AG04450 (cell line): Measurements from ENCODE around the gene DMD. TPM values are rescaled to one million over a fixed set of nuclear protein-coding genes. Genes with fewer than 3 reads are reported as not detected.

Experiments
- CTCF ChIA-PET: fragments of 300-600, 350-600 bp; formaldehyde crosslinking; extraction: SDS; loops from one replicate; lab custom pipeline; 2022; ENCODE audit warnings: antibody characterized with exemption, inconsistent platforms; lab: Charles Lee
- POLR2A ChIA-PET: fragments of 350-600 bp; formaldehyde crosslinking; extraction: SDS; loops from one replicate; lab custom pipeline; 2021; ENCODE audit warnings: antibody characterized with exemption, inconsistent platforms; lab: Yijun Ruan, JAX
- DNase-seq: peaks from one replicate; pipeline ENCODE4 v3.0.0-alpha.2; 2011; ENCODE audit warnings: low read depth, low spot score
- H3K27ac ChIP-seq: one replicate; pipeline ENCODE4 v1.5.1; 2012; ENCODE audit warnings: low read depth, low read length, control low read depth
- H3K27me3 ChIP-seq: one replicate; pipeline ENCODE4 v1.6.0; 2012; ENCODE audit warnings: low read length; ENCODE audit not compliant: control insufficient read depth, insufficient read depth
- H3K4me3 ChIP-seq: 2 replicates; pipeline ENCODE4 v1.5.1; 2011; ENCODE audit warnings: mild to moderate bottlenecking, low read depth, low read length, control low read depth
- H3K9me3 ChIP-seq: 2 replicates; pipeline ENCODE4 v1.5.1; 2012; ENCODE audit warnings: low read length; ENCODE audit not compliant: control insufficient read depth, insufficient read depth
- CTCF ChIP-seq: IDR thresholded peaks from 2 replicates; pipeline ENCODE4 v1.5.1; 2011; ENCODE audit warnings: low read depth, low read length, control low read depth, inconsistent platforms
- polyA plus RNA-seq: library from polyadenylated mRNA; depleted of rRNA; stranded (reverse); fragments of >200 nt; gene quantifications from 2 replicates; pipeline ENCODE4 v1.2.3, GENCODE V29; 2011

DMD gene
- polyA plus RNA-seq, 1 experiment, result 7.6 TPM

GRCh38 chrX:31115398-31115797 lies 2096.0 kb downstream of the DMD start:
- CTCF ChIA-PET, result no interaction called here
- no peaks in the 10 kb centered on the region for H3K27me3 ChIP-seq
- no peak overlapping the region for H3K4me3 ChIP-seq
- no peak overlapping the region for H3K27ac ChIP-seq
- POLR2A ChIA-PET, result no interaction called here
- H3K9me3 ChIP-seq, result no peaks in the 10 kb centered on the region
- no peak for TF ChIP-seq CTCF
- DNase-seq, result no peak

GRCh38 chrX:31114858-31115257 lies 2096.5 kb downstream of the DMD start:
- no peaks in the 10 kb centered on the region for H3K9me3 ChIP-seq
- ChIA-PET POLR2A (no interaction called here), CTCF (no interaction called here)
- no peaks in the 10 kb centered on the region for H3K27me3 ChIP-seq
- no peak overlapping the region for H3K4me3 ChIP-seq
- DNase-seq, result no peak
- no peak for TF ChIP-seq CTCF
- no peak overlapping the region for H3K27ac ChIP-seq

- no peak for TF ChIP-seq CTCF
- Histone ChIP-seq H3K27me3 (no peaks in the 10 kb centered on the region), H3K4me3 (no peak overlapping the region), H3K9me3 (no peaks in the 10 kb centered on the region), H3K27ac (no peak overlapping the region)
- ChIA-PET POLR2A (no interaction called here), CTCF (interaction anchor here (0.6 kb wide), 1 partner anchor 381 kb away, joined by 13 read pairs; no protein-coding TSS in a partner anchor)
- no peak for DNase-seq
Measured at GRCh38 chrX:31112226-31112999, 2098.9 kb downstream of the DMD start.

- TF ChIP-seq CTCF, result no peak
- no peak overlapping the region for H3K4me3 ChIP-seq
- POLR2A ChIA-PET, result no interaction called here
- DNase-seq, result no peak
- H3K27me3 ChIP-seq, result no peaks in the 10 kb centered on the region
- H3K9me3 ChIP-seq, result no peaks in the 10 kb centered on the region
- CTCF ChIA-PET, result no interaction called here
- H3K27ac ChIP-seq, result no peak overlapping the region
Measured at GRCh38 chrX:31110657-31111056, 2100.7 kb downstream of the DMD start.

GRCh38 chrX:31099536-31100090 lies 2111.7 kb downstream of the DMD start:
- POLR2A ChIA-PET, result no interaction called here
- TF ChIP-seq CTCF, result no peak
- Histone ChIP-seq H3K27me3 (peaks cover 2% of the 10 kb centered on the region), H3K4me3 (no peak overlapping the region), H3K9me3 (no peaks in the 10 kb centered on the region), H3K27ac (no peak overlapping the region)
- CTCF ChIA-PET, result no interaction called here
- DNase-seq, result no peak
